Activated T-cell treated with anti-CD3 and anti-CD28 coated beads, Interleukin-2, amount 50 U/mL, for 24 hours (primary cell): Measurements from ENCODE around the gene SLFN12.
A peak's percentile ranks its signal among the peaks of the same experiment; 100 is the strongest.
"Not testable (repeated sequence)": the region's sequence is repeated elsewhere in the genome, so short reads cannot be mapped to it uniquely, and the experiment has no call there.

Source experiments
- DNase-seq: peaks from one replicate; pipeline ENCODE4 v3.0.0-alpha.2; 2020
- H3K27ac Mint-ChIP-seq: 2 replicates; pipeline ENCODE4 v1.8.0; 2020; ENCODE audit warnings: mild to moderate bottlenecking, mixed read lengths
- H3K27me3 Mint-ChIP-seq: 2 replicates; pipeline ENCODE4 v1.8.0; 2020; ENCODE audit warnings: mixed read lengths
- H3K36me3 Mint-ChIP-seq: 2 replicates; pipeline ENCODE4 v1.8.0; 2020; ENCODE audit warnings: low read depth, mixed read lengths
- H3K4me1 Mint-ChIP-seq: 2 replicates; pipeline ENCODE4 v1.8.0; 2020; ENCODE audit warnings: low read depth, mixed read lengths
- H3K4me3 Mint-ChIP-seq: 2 replicates; pipeline ENCODE4 v1.8.0; 2020; ENCODE audit warnings: mild to moderate bottlenecking, moderate library complexity, mixed read lengths
- H3K9me3 Mint-ChIP-seq: 2 replicates; pipeline ENCODE4 v1.8.0; 2020; ENCODE audit warnings: mixed read lengths

SLFN12 gene

GRCh38 chr17:35432176-35433074 lies at the start of gene SLFN12:
SLFN12 (minus strand) TSS chr17:35432500; CDS start chr17:35423028, 9,472 bp downstream.
- peaks cover 8% of the 10 kb centered on the region for H3K36me3 Mint-ChIP-seq
- no peaks in the 10 kb centered on the region for H3K9me3 Mint-ChIP-seq
- peak; percentile 63 for DNase-seq
- peaks cover 54% of the 10 kb centered on the region for H3K4me1 Mint-ChIP-seq
- no peaks in the 10 kb centered on the region for H3K27me3 Mint-ChIP-seq
- H3K27ac Mint-ChIP-seq: peak within 1 kb of the TSS; percentile 92
- peak within 1 kb of the TSS; percentile 86 for H3K4me3 Mint-ChIP-seq

- peaks cover 33% of the 10 kb centered on the region for H3K9me3 Mint-ChIP-seq
- DNase-seq: no peak
- H3K4me1 Mint-ChIP-seq: peaks cover 32% of the 10 kb centered on the region
- H3K27ac Mint-ChIP-seq: no peak overlapping the region
- no peak overlapping the region for H3K4me3 Mint-ChIP-seq
- peaks cover 93% of the 10 kb centered on the region for H3K36me3 Mint-ChIP-seq
- no peaks in the 10 kb centered on the region for H3K27me3 Mint-ChIP-seq
These were observed 47.0 kb upstream of the SLFN12 start for GRCh38 chr17:35479271-35479670.

- Mint-ChIP-seq H3K36me3 (peaks cover 93% of the 10 kb centered on the region), H3K4me3 (no peak overlapping the region), H3K27me3 (no peaks in the 10 kb centered on the region), H3K4me1 (peaks cover 29% of the 10 kb centered on the region), H3K27ac (no peak overlapping the region), H3K9me3 (peaks cover 33% of the 10 kb centered on the region)
- no peak for DNase-seq
These were observed 44.9 kb upstream of the SLFN12 start for GRCh38 chr17:35477248-35477647.

GRCh38 chr17:35476283-35476820 lies 44.1 kb upstream of the SLFN12 start:
- Mint-ChIP-seq H3K4me1 (peaks cover 32% of the 10 kb centered on the region), H3K9me3 (peaks cover 33% of the 10 kb centered on the region), H3K27ac (no peak overlapping the region), H3K36me3 (peaks cover 90% of the 10 kb centered on the region), H3K4me3 (no peak overlapping the region), H3K27me3 (no peaks in the 10 kb centered on the region)
- no peak for DNase-seq

- Mint-ChIP-seq H3K4me1 (peaks cover 33% of the 10 kb centered on the region), H3K9me3 (peaks cover 15% of the 10 kb centered on the region), H3K4me3 (no peak overlapping the region), H3K27me3 (no peaks in the 10 kb centered on the region), H3K27ac (peak overlapping the region; percentile 39), H3K36me3 (peaks cover 28% of the 10 kb centered on the region)
- no peak for DNase-seq
These were observed 36.2 kb upstream of the SLFN12 start for GRCh38 chr17:35468475-35468874.

- Mint-ChIP-seq H3K4me3 (no peak overlapping the region), H3K4me1 (peaks cover 33% of the 10 kb centered on the region), H3K27me3 (no peaks in the 10 kb centered on the region), H3K27ac (peak overlapping the region; percentile 36), H3K36me3 (peaks cover 22% of the 10 kb centered on the region), H3K9me3 (peaks cover 10% of the 10 kb centered on the region)
- no peak for DNase-seq
These were observed 35.5 kb upstream of the SLFN12 start for GRCh38 chr17:35467824-35468223.

GRCh38 chr17:35460354-35460851 lies 28.1 kb upstream of the SLFN12 start:
- peak overlapping the region; percentile 73 for H3K27ac Mint-ChIP-seq

GRCh38 chr17:35454035-35454434 lies 21.7 kb upstream of the SLFN12 start:
- H3K9me3 Mint-ChIP-seq, H3K4me1 Mint-ChIP-seq, H3K36me3 Mint-ChIP-seq, H3K27ac Mint-ChIP-seq, DNase-seq, H3K27me3 Mint-ChIP-seq, H3K4me3 Mint-ChIP-seq: not testable (repeated sequence)

More at GRCh38 chr17:35460354-35460851, 28.1 kb upstream of the SLFN12 start:
- Mint-ChIP-seq H3K27me3 (no peaks in the 10 kb centered on the region), H3K9me3 (peaks cover 7% of the 10 kb centered on the region), H3K4me1 (peaks cover 18% of the 10 kb centered on the region), H3K36me3 (peaks cover 18% of the 10 kb centered on the region), H3K4me3 (peak overlapping the region; percentile 67)
- peak; percentile 66 for DNase-seq

- no peak overlapping the region for H3K27ac Mint-ChIP-seq
- DNase-seq: no peak
- no peak overlapping the region for H3K4me3 Mint-ChIP-seq
- H3K4me1 Mint-ChIP-seq: peaks cover 9% of the 10 kb centered on the region
- no peaks in the 10 kb centered on the region for H3K27me3 Mint-ChIP-seq
- no peaks in the 10 kb centered on the region for H3K9me3 Mint-ChIP-seq
- no peaks in the 10 kb centered on the region for H3K36me3 Mint-ChIP-seq
These were observed 20.9 kb upstream of the SLFN12 start for GRCh38 chr17:35453171-35453570.

- Mint-ChIP-seq H3K27me3 (no peaks in the 10 kb centered on the region), H3K9me3 (no peaks in the 10 kb centered on the region), H3K4me3 (no peak overlapping the region), H3K36me3 (no peaks in the 10 kb centered on the region), H3K27ac (no peak overlapping the region), H3K4me1 (peaks cover 27% of the 10 kb centered on the region)
- no peak for DNase-seq
These were observed 17.2 kb upstream of the SLFN12 start for GRCh38 chr17:35449371-35449931.

- no peaks in the 10 kb centered on the region for H3K9me3 Mint-ChIP-seq
- peak overlapping the region; percentile 81 for H3K27ac Mint-ChIP-seq
- peak overlapping the region; percentile 73 for H3K4me3 Mint-ChIP-seq
- H3K36me3 Mint-ChIP-seq: no peaks in the 10 kb centered on the region
- no peaks in the 10 kb centered on the region for H3K27me3 Mint-ChIP-seq
- no peak for DNase-seq
- H3K4me1 Mint-ChIP-seq: peaks cover 27% of the 10 kb centered on the region
These were observed 16.6 kb upstream of the SLFN12 start for GRCh38 chr17:35448899-35449227.

- H3K36me3 Mint-ChIP-seq: no peaks in the 10 kb centered on the region
- no peaks in the 10 kb centered on the region for H3K9me3 Mint-ChIP-seq
- peak within 1 kb of the TSS; percentile 81 for H3K27ac Mint-ChIP-seq
- H3K4me3 Mint-ChIP-seq: peak within 1 kb of the TSS; percentile 73
- DNase-seq: peak; percentile 91
- no peaks in the 10 kb centered on the region for H3K27me3 Mint-ChIP-seq
- peaks cover 27% of the 10 kb centered on the region for H3K4me1 Mint-ChIP-seq
These were observed 16.1 kb upstream of the SLFN12 start, which contains the start of gene SLFN13 for GRCh38 chr17:35448214-35448898. SLFN13 (minus strand) TSS chr17:35448766; CDS start chr17:35445680, 3,086 bp downstream.

- H3K4me3 Mint-ChIP-seq: peak overlapping the region; percentile 73
- DNase-seq: no peak
- no peaks in the 10 kb centered on the region for H3K36me3 Mint-ChIP-seq
- H3K9me3 Mint-ChIP-seq: no peaks in the 10 kb centered on the region
- H3K4me1 Mint-ChIP-seq: peaks cover 27% of the 10 kb centered on the region
- H3K27ac Mint-ChIP-seq: no peak overlapping the region
- no peaks in the 10 kb centered on the region for H3K27me3 Mint-ChIP-seq
These were observed 15.2 kb upstream of the SLFN12 start for GRCh38 chr17:35447499-35447898.

GRCh38 chr17:35438433-35438832 lies 6.1 kb upstream of the SLFN12 start:
- H3K27me3 Mint-ChIP-seq: no peaks in the 10 kb centered on the region
- DNase-seq: no peak
- H3K4me1 Mint-ChIP-seq: peaks cover 7% of the 10 kb centered on the region
- no peak overlapping the region for H3K4me3 Mint-ChIP-seq
- H3K36me3 Mint-ChIP-seq: peaks cover 2% of the 10 kb centered on the region
- H3K9me3 Mint-ChIP-seq: no peaks in the 10 kb centered on the region
- no peak overlapping the region for H3K27ac Mint-ChIP-seq
